Naive B cell (primary cell): ENCODE data around the gene CRYZ. TPM values are rescaled to one million over a fixed set of nuclear protein-coding genes. Genes with fewer than 3 reads are reported as not detected.
"Not testable (repeated sequence)": the region's sequence is repeated elsewhere in the genome, so short reads cannot be mapped to it uniquely, and the experiment has no call there.

ENCODE experiments used
- ATAC-seq, 2 donors: fragments of 150-1000 bp; cut with Tn5 transposase; 2 replicates each; pipeline ENCODE4 v1.10.0; 2021; ENCODE audit warnings: low read depth in 2 of 2, mild to moderate bottlenecking in 2 of 2, moderate library complexity in 2 of 2
- DNase-seq: peaks from one replicate; pipeline ENCODE4 v3.0.0; 2022
- H3K27ac Mint-ChIP-seq, 6 donors: one replicate each; pipeline ENCODE4 v1.8.0; 2020 to 2022; ENCODE audit warnings: mild to moderate bottlenecking in 6 of 6, mixed read lengths in 6 of 6, moderate library complexity in 5 of 6, inconsistent platforms in 2 of 6
- H3K27me3 Mint-ChIP-seq, 3 donors: one replicate each; pipeline ENCODE4 v1.8.0; 2021 to 2022; ENCODE audit warnings: mixed read lengths in 3 of 3, mild to moderate bottlenecking in 1 of 3
- H3K36me3 Mint-ChIP-seq, 2 donors: one replicate each; pipeline ENCODE4 v1.8.0; 2020 to 2022; ENCODE audit warnings: mixed read lengths in 2 of 2, inconsistent platforms in 1 of 2, mild to moderate bottlenecking in 1 of 2
- H3K4me1 Mint-ChIP-seq, 3 donors: one replicate each; pipeline ENCODE4 v1.8.0; 2020 to 2022; ENCODE audit warnings: mixed read lengths in 3 of 3, inconsistent platforms in 1 of 3, mild to moderate bottlenecking in 1 of 3, moderate library complexity in 1 of 3
- H3K4me3 Mint-ChIP-seq, 8 donors: one replicate each; pipeline ENCODE4 v1.8.0; 2020 to 2022; ENCODE audit warnings: mild to moderate bottlenecking in 8 of 8, mixed read lengths in 8 of 8, moderate library complexity in 8 of 8, inconsistent platforms in 2 of 8
- H3K9me3 Mint-ChIP-seq, 7 donors: one replicate each; pipeline ENCODE4 v1.8.0; 2020 to 2022; ENCODE audit warnings: mixed read lengths in 7 of 7, mild to moderate bottlenecking in 5 of 7, inconsistent platforms in 2 of 7, moderate library complexity in 1 of 7
- polyA plus RNA-seq, 6 donors: library from polyadenylated mRNA; unstranded; fragments of 300-500 nt; fragmentation: Illumina TruSeq; gene quantifications; one replicate each; pipeline ENCODE4 v1.2.3, GENCODE V29; 2021; ENCODE audit warnings: low read depth in 6 of 6

The CRYZ gene
- polyA plus RNA-seq, 6 donors from 2014 or later: 23.5 to 49.4 (median 42.5) TPM

DNA sequence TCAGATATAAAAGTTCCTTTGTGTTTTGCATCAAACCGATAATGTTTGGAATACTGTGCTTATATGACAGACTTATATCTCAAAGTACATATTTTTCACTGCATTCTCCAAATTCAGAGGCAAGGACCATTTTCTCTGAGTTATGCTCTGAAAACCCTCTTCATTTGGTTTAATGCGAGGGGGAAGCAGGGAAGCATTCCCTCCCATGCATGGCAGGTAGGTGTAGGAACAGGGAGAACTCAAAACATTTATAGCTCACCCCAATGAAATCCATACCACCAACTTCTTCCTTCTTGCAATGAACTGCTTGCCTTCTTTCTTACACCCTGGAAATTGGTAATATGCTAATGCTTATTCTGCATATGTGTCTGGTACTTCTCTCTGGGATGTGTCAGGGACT lies 48.5 kb downstream of the CRYZ start:
- Mint-ChIP-seq H3K36me3 (no peaks in the 10 kb centered on the region), H3K4me3 (no peak overlapping the region), H3K27ac (no peak overlapping the region), H3K27me3 (peaks cover 0 to under 1% (median 0%) of the 10 kb centered on the region in 3 donors), H3K9me3 (no peaks in the 10 kb centered on the region), H3K4me1 (no peaks in the 10 kb centered on the region)
- ATAC-seq: no peak
- no peak for DNase-seq

DNA sequence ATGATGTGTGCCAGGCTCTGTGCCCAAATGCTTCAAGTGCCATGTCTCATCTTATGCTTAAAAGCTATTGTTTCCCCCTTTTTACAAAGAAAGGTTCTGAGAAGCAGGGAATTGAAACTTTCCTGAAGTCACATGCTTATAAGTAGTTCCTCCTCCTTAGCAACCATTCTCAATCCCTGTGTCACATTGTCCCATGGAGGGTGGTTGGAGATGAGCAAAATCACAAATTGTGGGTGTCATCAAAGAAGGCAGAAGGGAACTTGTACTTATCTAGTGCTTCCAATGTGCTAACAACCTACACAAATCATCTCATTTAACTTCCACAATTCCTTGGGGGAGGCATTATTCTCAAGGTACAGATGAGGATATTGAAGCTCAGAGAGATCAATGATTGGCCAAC lies 49.2 kb downstream of the CRYZ start:
- Mint-ChIP-seq H3K27me3 (peaks cover 0 to 7% (median 4%) of the 10 kb centered on the region in 3 donors), H3K4me3 (no peak overlapping the region), H3K9me3 (no peaks in the 10 kb centered on the region), H3K27ac (no peak overlapping the region), H3K36me3 (no peaks in the 10 kb centered on the region), H3K4me1 (no peaks in the 10 kb centered on the region)
- DNase-seq (no peak), ATAC-seq (no peak)

DNA sequence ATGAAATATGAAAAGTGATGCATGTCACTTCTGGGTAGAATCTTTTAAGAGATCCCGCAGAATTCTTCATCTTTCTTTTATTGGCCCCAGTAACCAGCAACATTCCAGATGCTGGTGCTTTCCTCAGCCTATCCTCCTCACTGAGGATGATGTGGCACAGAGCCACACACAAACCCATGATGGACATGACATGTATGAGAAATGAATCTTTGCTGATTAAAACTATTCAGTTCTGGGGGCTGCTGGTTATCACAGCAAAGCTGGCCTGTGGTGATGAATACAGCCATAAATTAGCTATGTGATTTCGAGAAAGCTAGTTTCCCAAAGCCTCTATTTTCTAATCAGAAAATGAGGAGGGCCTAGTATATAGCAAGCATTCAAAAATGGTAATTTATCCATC lies 51.0 kb downstream of the CRYZ start:
- Mint-ChIP-seq H3K9me3 (no peaks in the 10 kb centered on the region), H3K27ac (no peak overlapping the region)

DNA sequence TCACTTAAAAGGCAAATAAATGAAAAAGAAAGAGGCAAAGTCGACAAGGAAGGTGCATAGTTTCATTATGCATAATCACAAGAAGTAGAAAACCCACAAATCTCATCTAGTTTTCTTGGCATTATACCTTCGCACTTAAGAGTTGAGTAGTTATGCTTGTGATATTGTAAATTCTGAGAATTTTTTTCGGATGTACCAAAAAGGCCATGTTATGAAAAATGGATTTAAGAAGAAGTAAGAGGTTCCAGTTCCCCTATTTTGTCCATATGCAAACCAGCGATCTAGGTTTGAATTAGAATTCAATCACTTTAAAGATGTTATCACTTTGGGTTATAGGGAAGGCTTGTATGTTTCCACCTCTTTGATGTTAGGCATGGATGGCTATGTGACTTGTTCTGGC lies 51.4 kb downstream of the CRYZ start:
- peaks cover 0 to 12% (median 11%) of the 10 kb centered on the region in 3 donors for H3K27me3 Mint-ChIP-seq

More for the DNA sequence above, 51.0 kb downstream of the CRYZ start:
- Mint-ChIP-seq H3K27me3 (peaks cover 0 to 12% (median 11%) of the 10 kb centered on the region in 3 donors), H3K36me3 (no peaks in the 10 kb centered on the region), H3K4me1 (no peaks in the 10 kb centered on the region), H3K4me3 (no peak overlapping the region)
- no peak for ATAC-seq
- DNase-seq: no peak

DNA sequence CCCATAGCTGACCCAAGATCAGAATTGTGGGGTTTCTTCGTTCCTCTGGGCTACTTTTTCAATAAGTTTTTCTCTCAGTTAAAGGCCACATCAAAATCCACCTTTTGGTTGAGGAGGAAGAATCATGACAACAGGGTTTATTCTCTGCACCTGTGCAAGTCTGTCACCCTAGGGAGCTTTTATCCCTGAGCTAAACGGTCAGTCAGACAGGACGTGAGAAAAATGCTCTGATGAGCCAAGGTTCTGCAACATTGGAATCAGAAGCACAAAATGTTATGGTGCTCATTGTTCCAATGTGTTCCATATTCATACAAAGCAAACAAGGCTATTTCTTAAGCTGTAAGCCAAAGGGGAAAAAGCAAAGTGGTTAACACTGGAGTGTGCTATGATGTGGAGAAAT lies 51.8 kb downstream of the CRYZ start:
- no peak for ATAC-seq
- DNase-seq: no peak
- H3K4me3 Mint-ChIP-seq: no peak overlapping the region

More for the DNA sequence above, 51.4 kb downstream of the CRYZ start:
- DNase-seq (no peak), ATAC-seq (peak in 1 of 2 donors; percentile 20)
- Mint-ChIP-seq H3K27ac (no peak overlapping the region), H3K4me1 (no peaks in the 10 kb centered on the region), H3K4me3 (no peak overlapping the region), H3K9me3 (no peaks in the 10 kb centered on the region), H3K36me3 (no peaks in the 10 kb centered on the region)

DNA sequence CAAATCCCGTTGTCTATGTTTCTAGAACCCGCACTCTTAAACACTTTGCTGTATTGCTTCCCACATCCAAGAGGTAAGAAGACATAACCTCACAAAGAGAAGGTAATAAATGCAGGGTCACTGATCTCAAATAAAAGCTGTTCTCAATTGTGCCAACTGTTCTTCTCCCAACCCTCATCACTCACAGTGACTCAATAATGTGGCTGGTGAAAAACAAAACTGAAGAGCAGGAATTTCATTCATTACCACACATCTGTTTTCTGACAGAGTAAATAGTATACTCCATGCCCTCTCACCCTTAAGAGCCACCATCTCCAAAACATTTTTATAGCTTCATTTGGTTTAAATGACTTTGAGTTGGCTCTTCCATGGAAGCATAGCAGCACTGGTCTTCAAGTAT lies 53.0 kb downstream of the CRYZ start:
- H3K27ac Mint-ChIP-seq: no peak overlapping the region
- no peaks in the 10 kb centered on the region for H3K4me1 Mint-ChIP-seq
- H3K9me3 Mint-ChIP-seq: no peaks in the 10 kb centered on the region

More for the DNA sequence above, 51.8 kb downstream of the CRYZ start:
- no peak overlapping the region for H3K27ac Mint-ChIP-seq
- no peaks in the 10 kb centered on the region for H3K9me3 Mint-ChIP-seq
- no peaks in the 10 kb centered on the region for H3K4me1 Mint-ChIP-seq
- no peaks in the 10 kb centered on the region for H3K36me3 Mint-ChIP-seq
- H3K27me3 Mint-ChIP-seq: peaks cover 0 to 12% (median 11%) of the 10 kb centered on the region in 3 donors

DNA sequence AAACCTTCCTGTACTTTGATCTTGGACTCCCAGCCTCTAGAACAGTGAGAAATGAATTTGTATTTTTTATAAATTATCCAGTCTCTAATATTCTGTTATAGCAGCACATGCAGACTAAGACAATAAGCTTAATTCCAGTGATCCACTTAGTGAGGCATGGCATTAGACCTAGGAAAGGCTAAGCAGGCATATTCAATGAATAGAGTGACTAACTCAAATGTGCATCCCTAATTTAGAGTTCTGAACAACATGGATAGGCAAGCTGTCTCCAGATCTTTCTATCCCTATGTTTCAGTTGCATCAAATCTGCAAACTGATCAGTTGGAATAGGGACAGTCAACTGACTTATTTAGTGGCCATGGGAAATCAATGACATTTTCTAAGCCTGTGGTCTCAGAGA lies 54.9 kb downstream of the CRYZ start:
- no peak for DNase-seq
- Mint-ChIP-seq H3K27me3 (peaks cover 18 to 34% (median 31%) of the 10 kb centered on the region in 3 donors), H3K27ac (no peak overlapping the region), H3K4me3 (no peak overlapping the region), H3K4me1 (peaks cover 10 to 14% (median 10%) of the 10 kb centered on the region in 3 donors), H3K36me3 (no peaks in the 10 kb centered on the region), H3K9me3 (peaks cover 0 to under 1% (median 0%) of the 10 kb centered on the region in 7 donors)
- no peak for ATAC-seq

More for the DNA sequence above, 53.0 kb downstream of the CRYZ start:
- DNase-seq (no peak), ATAC-seq (no peak)
- Mint-ChIP-seq H3K27me3 (peaks cover 2 to 19% (median 13%) of the 10 kb centered on the region in 3 donors), H3K4me3 (no peak overlapping the region), H3K36me3 (no peaks in the 10 kb centered on the region)

DNA sequence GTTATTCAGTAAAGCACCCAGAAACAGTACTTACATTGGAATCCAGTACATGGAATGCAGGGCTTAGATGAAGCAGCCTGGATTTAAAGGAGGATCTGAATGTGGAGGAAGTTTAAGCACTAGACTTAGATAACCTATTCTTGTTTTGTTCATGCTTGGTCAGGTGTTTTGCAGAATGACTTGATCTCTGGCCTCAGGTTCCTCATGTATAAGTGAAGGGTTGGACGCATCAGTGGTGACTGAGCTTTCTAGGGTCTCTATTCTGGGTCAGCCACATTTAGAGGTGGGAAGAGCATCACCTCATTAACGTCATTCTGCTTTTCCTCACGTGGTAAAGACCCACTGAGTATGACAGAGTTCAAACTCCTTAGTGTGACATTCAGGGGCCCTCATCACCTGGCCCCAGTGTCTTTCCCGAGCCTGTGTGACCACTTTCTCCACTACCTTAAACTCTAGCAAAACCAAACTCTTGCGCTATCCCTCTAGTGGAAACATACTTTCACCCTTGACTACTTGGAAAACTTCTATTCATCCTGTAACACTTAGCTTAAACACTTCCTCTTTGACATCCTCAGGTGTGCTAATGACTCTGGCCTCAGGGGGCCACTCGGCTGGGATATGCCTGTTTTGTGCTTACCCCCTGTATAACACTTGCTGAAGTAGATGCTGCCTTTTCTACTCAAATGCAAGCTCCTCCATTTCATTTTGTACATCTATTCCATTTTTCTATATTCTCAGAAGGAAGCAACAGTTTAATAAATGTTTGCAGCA lies 58.4 kb downstream of the CRYZ start:
- peaks cover 6 to 9% of the 10 kb centered on the region in 2 donors for H3K36me3 Mint-ChIP-seq
- H3K9me3 Mint-ChIP-seq: peaks cover 6 to 15% (median 13%) of the 10 kb centered on the region in 7 donors
- H3K27ac Mint-ChIP-seq: no peak overlapping the region
- H3K4me1 Mint-ChIP-seq: peaks cover 11 to 16% (median 14%) of the 10 kb centered on the region in 3 donors
- no peak for DNase-seq
- peaks cover 24 to 44% (median 44%) of the 10 kb centered on the region in 3 donors for H3K27me3 Mint-ChIP-seq
- H3K4me3 Mint-ChIP-seq: peak overlapping the region in 4 of 8 donors; percentile 16 to 81 (median 60)
- ATAC-seq: no peak

DNA sequence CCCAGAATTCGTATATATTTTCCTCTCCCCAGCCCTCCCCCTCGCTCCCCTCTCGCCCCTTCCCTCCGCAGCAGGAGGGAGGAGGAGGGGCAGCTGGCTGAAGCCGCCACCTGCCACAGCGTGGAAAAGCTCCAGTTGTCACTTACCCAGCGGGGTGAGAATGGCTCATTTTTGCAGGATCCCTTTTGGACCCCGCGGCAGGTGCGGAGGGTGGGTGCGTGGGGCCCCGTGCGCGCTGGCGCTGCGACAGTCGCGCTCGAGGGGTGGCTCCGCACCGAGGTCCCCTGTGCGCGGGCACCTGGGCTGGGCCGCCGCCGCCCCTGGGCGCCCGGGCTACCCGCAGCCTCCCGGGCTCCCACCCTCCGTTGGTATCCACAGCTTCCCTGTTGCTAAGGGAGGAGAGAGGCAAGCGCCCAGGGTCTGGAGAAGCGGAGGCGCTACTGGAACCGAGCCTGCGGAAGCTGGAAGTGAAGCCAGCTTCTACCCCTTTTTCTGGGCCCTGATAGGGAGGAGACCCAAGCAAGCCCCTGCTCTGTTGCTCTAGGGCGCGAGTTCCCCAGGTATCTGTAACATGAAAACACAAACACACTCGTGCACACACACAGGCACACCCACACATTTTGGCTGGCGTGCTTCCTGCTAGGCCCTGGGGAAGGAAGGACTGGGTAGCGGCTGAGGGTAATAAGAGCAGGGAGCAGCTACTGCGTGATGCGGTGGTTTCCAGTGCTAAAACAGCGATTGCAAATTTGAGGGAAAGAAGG lies 59.3 kb downstream of the CRYZ start, which contains the start of gene ERICH3:
Gene ERICH3 (minus strand): TSS at position 442 of the 761 bp plus-strand sequence. CDS start 273 bp downstream, at position 169.
- peak within 1 kb of the TSS in 6 of 8 donors; percentile 30 to 81 (median 48) for H3K4me3 Mint-ChIP-seq
- ATAC-seq: peak; percentile 27 to 50
- H3K27me3 Mint-ChIP-seq: peaks cover 24 to 38% (median 36%) of the 10 kb centered on the region in 3 donors
- DNase-seq: no peak
- H3K36me3 Mint-ChIP-seq: peaks cover 9 to 11% of the 10 kb centered on the region in 2 donors
- H3K9me3 Mint-ChIP-seq: peaks cover 6 to 15% (median 14%) of the 10 kb centered on the region in 7 donors
- no peak within 1 kb of the TSS for H3K27ac Mint-ChIP-seq
- peaks cover 11 to 16% (median 14%) of the 10 kb centered on the region in 3 donors for H3K4me1 Mint-ChIP-seq

DNA sequence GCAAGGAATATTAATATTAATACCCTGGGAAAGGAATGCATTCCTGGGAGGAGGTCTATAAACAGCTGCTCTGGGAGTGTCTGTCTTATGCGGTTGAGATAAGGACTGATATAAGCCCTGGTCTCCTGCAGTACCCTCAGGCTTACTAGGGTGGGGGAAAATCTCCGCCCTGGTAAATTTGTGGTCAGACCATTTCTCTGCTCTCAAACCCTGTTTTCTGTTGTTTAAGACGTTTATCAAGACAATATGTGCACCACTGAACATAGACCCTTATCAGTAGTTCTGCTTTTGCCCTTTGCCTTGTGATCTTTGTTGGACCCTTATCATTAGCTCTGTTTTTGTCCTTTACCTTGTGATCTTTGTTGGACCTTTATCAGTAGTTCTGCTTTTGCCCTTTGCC lies 62.0 kb downstream of the CRYZ start:
- DNase-seq, H3K4me3 Mint-ChIP-seq, H3K27ac Mint-ChIP-seq, ATAC-seq: not testable (repeated sequence)
- Mint-ChIP-seq H3K4me1 (peaks cover 11 to 16% (median 14%) of the 10 kb centered on the region in 3 donors), H3K36me3 (peaks cover 9 to 11% of the 10 kb centered on the region in 2 donors), H3K27me3 (peaks cover 24 to 33% (median 32%) of the 10 kb centered on the region in 3 donors), H3K9me3 (peaks cover 6 to 15% (median 14%) of the 10 kb centered on the region in 7 donors)

Other genes starting within 250 kb of the CRYZ start
- gene LRRC53, start 220.4 kb downstream of the CRYZ start, polyA plus RNA-seq: not detected
- gene ERICH3, start 59.3 kb downstream of the CRYZ start, polyA plus RNA-seq: not detected
- 10 to 100 TPM in 1 of 6 donors, 1 to 10 TPM in 5; 4.9 to 12.5 (median 8.7) TPM for gene TYW3, start 102 bp upstream of the CRYZ start, polyA plus RNA-seq